H1 (cell line): ENCODE measurements around the gene GLS. TPM values are rescaled to one million over a fixed set of nuclear protein-coding genes. Genes with fewer than 3 reads are reported as not detected.

Experiments used
- CTCF ChIA-PET: fragments of 300-600 bp; sonication (Branson Sonifier 250); formaldehyde crosslinking; loops from one replicate; lab custom pipeline; 2021; ENCODE audit not compliant: partially characterized antibody; lab: Charles Lee
- POLR2A ChIA-PET: fragments of 300-600 bp; sonication (Branson Sonifier 250); formaldehyde crosslinking; loops from one replicate; lab custom pipeline; 2021; ENCODE audit warnings: inconsistent platforms; ENCODE audit not compliant: partially characterized antibody; lab: Charles Lee
- DNase-seq, 2 experiments: peaks; one replicate each; pipeline versions ENCODE4 v3.0.0 to v3.0.0-alpha.2; 2010 to 2022; ENCODE audit warnings: low spot score in 2 of 2, low read depth in 1 of 2, mixed read lengths in 1 of 2
- FAIRE-seq: peaks from 2 replicates; lab custom pipeline; 2011; peaks lifted over from hg19 to GRCh38; lab: Jason Lieb, UNC
- H2AFZ ChIP-seq: 2 replicates; pipeline ENCODE4 v1.8.1; 2012; ENCODE audit warnings: low read length, inconsistent platforms
- H2AK5ac ChIP-seq: 2 replicates; pipeline ENCODE4 v1.6.1; 2013; ENCODE audit warnings: low read depth, low read length
- H2BK120ac ChIP-seq: replicated peaks from 2 replicates; pipeline ENCODE3; 2013; ENCODE audit warnings: low read depth, low read length, inconsistent platforms
- H2BK12ac ChIP-seq: 2 replicates; pipeline ENCODE4 v1.6.1; 2013; ENCODE audit warnings: low read depth, low read length
- H2BK15ac ChIP-seq: 2 replicates; pipeline ENCODE4 v1.6.1; 2013; ENCODE audit warnings: low read length
- H2BK20ac ChIP-seq: 2 replicates; pipeline ENCODE4 v1.6.1; 2013; ENCODE audit warnings: low read length
- H2BK5ac ChIP-seq: 2 replicates; pipeline ENCODE4 v1.6.1; 2013; ENCODE audit warnings: low read depth, low read length
- H3K14ac ChIP-seq: 2 replicates; pipeline ENCODE4 v1.6.1; 2013; ENCODE audit warnings: inconsistent platforms; ENCODE audit not compliant: insufficient read length
- H3K18ac ChIP-seq: 2 replicates; pipeline ENCODE4 v1.6.1; 2013; ENCODE audit warnings: low read length; ENCODE audit errors: extremely low read depth
- H3K23ac ChIP-seq: 2 replicates; pipeline ENCODE4 v1.6.1; 2013; ENCODE audit warnings: inconsistent platforms; ENCODE audit not compliant: insufficient read length
- H3K23me2 ChIP-seq: 2 replicates; pipeline ENCODE4 v1.6.1; 2013; ENCODE audit warnings: low read depth, low read length
- H3K27ac ChIP-seq: 2 replicates; pipeline ENCODE4 v1.6.1; 2011; ENCODE audit warnings: low read depth, low read length, inconsistent platforms
- H3K27me3 ChIP-seq, 4 experiments: replicated peaks in 1 of 4; 1 replicate in 1 of 4; 2 replicates in 3 of 4; pipeline versions ENCODE4 v1.6.1 to v1.8.1; 2011 to 2013; ENCODE audit warnings: low read length in 3 of 4, mild to moderate bottlenecking in 3 of 4, inconsistent platforms in 2 of 4, mixed read lengths in 2 of 4, moderate library complexity in 1 of 4; ENCODE audit not compliant: control insufficient read depth in 3 of 4, insufficient read depth in 3 of 4; ENCODE audit errors: extremely low read depth in 1 of 4
- H3K36me3 ChIP-seq, 4 experiments: 2 replicates each; pipeline versions ENCODE4 v1.6.1 to v1.8.1; 2011 to 2013; ENCODE audit warnings: mild to moderate bottlenecking in 4 of 4, low read length in 3 of 4, moderate library complexity in 2 of 4, control low read depth in 1 of 4, inconsistent platforms in 1 of 4; ENCODE audit not compliant: insufficient read depth in 4 of 4, control insufficient read depth in 2 of 4
- H3K4ac ChIP-seq: replicated peaks from 2 replicates; pipeline ENCODE3; 2013; ENCODE audit warnings: low read length, low read depth, mixed read lengths, inconsistent platforms; ENCODE audit not compliant: insufficient read length
- H3K4me1 ChIP-seq, 4 experiments: replicated peaks in 1 of 4; 1 replicate in 1 of 4; 2 replicates in 3 of 4; pipeline versions ENCODE4 v1.6.1 to v1.8.1; 2011 to 2013; ENCODE audit warnings: low read length in 3 of 4, inconsistent platforms in 2 of 4, mixed read lengths in 1 of 4; ENCODE audit not compliant: insufficient read depth in 4 of 4, control insufficient read depth in 3 of 4
- H3K4me2 ChIP-seq, 2 experiments: 2 replicates each; pipeline versions ENCODE4 v1.6.1 to v1.8.1; 2011 to 2013; ENCODE audit warnings: low read depth in 2 of 2, low read length in 2 of 2, control low read depth in 1 of 2, inconsistent platforms in 1 of 2, mild to moderate bottlenecking in 1 of 2; ENCODE audit not compliant: insufficient read depth in 1 of 2
- H3K4me3 ChIP-seq, 4 experiments: fragments of 200-600, 300-600 bp in 1 of 4; sonication (generic), shearing (Covaris generic), sonication (Bioruptor Twin) in 1 of 4; 2 replicates each; pipeline versions ENCODE4 v1.5.1 to v1.8.1; 2011 to 2016; ENCODE audit warnings: low read length in 4 of 4, low read depth in 3 of 4, control low read depth in 2 of 4, inconsistent platforms in 2 of 4, mild to moderate bottlenecking in 2 of 4, mixed read lengths in 1 of 4, moderate library complexity in 1 of 4; ENCODE audit not compliant: insufficient read depth in 2 of 4; ENCODE audit errors: extremely low read depth in 1 of 4
- H3K56ac ChIP-seq: replicated peaks from 2 replicates; pipeline ENCODE3; 2013; ENCODE audit warnings: low read depth, mild to moderate bottlenecking, mixed read lengths, low read length, inconsistent platforms; ENCODE audit not compliant: insufficient read length
- H3K79me1 ChIP-seq: 2 replicates; pipeline ENCODE4 v1.6.1; 2013; ENCODE audit warnings: low read depth, low read length, control low read depth
- H3K79me2 ChIP-seq, 2 experiments: 2 replicates each; pipeline versions ENCODE4 v1.6.1 to v1.8.1; 2012 to 2013; ENCODE audit warnings: low read length in 2 of 2, mild to moderate bottlenecking in 2 of 2, inconsistent platforms in 1 of 2; ENCODE audit not compliant: insufficient read depth in 2 of 2, control insufficient read depth in 1 of 2
- H3K9ac ChIP-seq, 4 experiments: replicated peaks in 1 of 4; 1 replicate in 1 of 4; 2 replicates in 3 of 4; pipeline versions ENCODE4 v1.6.1 to v1.8.1; 2011 to 2013; ENCODE audit warnings: low read depth in 3 of 4, low read length in 3 of 4, control low read depth in 2 of 4, mild to moderate bottlenecking in 2 of 4, moderate library complexity in 2 of 4, inconsistent platforms in 1 of 4; ENCODE audit errors: extremely low read depth in 1 of 4
- H3K9me3 ChIP-seq, 2 experiments: 2 replicates each; pipeline versions ENCODE4 v1.6.1 to v1.8.1; 2012 to 2013; ENCODE audit warnings: mild to moderate bottlenecking in 2 of 2, moderate library complexity in 2 of 2, control low read depth in 1 of 2, inconsistent platforms in 1 of 2, low read depth in 1 of 2, low read length in 1 of 2, mixed read lengths in 1 of 2; ENCODE audit not compliant: insufficient read depth in 2 of 2
- H4K20me1 ChIP-seq, 2 experiments: replicated peaks in 1 of 2; 2 replicates each; pipeline versions ENCODE3 to v1.8.1; 2011 to 2013; ENCODE audit warnings: inconsistent platforms in 2 of 2, low read length in 2 of 2, mild to moderate bottlenecking in 1 of 2; ENCODE audit not compliant: insufficient read depth in 2 of 2, control insufficient read depth in 1 of 2
- H4K5ac ChIP-seq: 2 replicates; pipeline ENCODE4 v1.6.1; 2013; ENCODE audit warnings: low read length, low read depth, mixed read lengths, inconsistent platforms; ENCODE audit not compliant: insufficient read length
- H4K8ac ChIP-seq: 2 replicates; pipeline ENCODE4 v1.8.0; 2013; ENCODE audit warnings: mild to moderate bottlenecking, moderate library complexity, low read length, inconsistent platforms; ENCODE audit not compliant: insufficient read depth; ENCODE audit errors: extremely low read depth
- H4K91ac ChIP-seq: replicated peaks from 2 replicates; pipeline ENCODE3; 2013; ENCODE audit warnings: low read length, mixed read lengths, inconsistent platforms; ENCODE audit not compliant: insufficient read length
- BCL11A ChIP-seq, 2 experiments: IDR thresholded peaks; one replicate each; pipeline ENCODE4 v1.6.1; 2011; ENCODE audit warnings: low read depth in 2 of 2, low read length in 2 of 2, mild to moderate bottlenecking in 2 of 2
- BRCA1 ChIP-seq: IDR thresholded peaks from 2 replicates; pipeline ENCODE4 v1.6.1; 2012; ENCODE audit warnings: low read depth, low read length, improper control_type of control experiment
- SAP30 ChIP-seq: fragments of 300-600 bp; sonication (generic); IDR thresholded peaks from 2 replicates; pipeline ENCODE4 v1.7.1; 2012; ENCODE audit warnings: low read length, moderate library complexity, mild to moderate bottlenecking, inconsistent platforms; ENCODE audit not compliant: insufficient read depth, insufficient replicate concordance
- ZNF274 ChIP-seq: IDR thresholded peaks from 2 replicates; pipeline ENCODE4 v1.7.0; 2012; ENCODE audit warnings: low read length, borderline replicate concordance; ENCODE audit errors: extremely low read depth
- WGBS, 2 experiments: shearing (Covaris generic) in 1 of 2; methylation state at CpG; one replicate each; pipeline versions ENCODE4 v1.1.6 to v1.1.7; 2013 to 2015; ENCODE audit warnings: low lambda C conversion rate in 2 of 2, mixed read lengths in 2 of 2, inconsistent platforms in 1 of 2, low coverage in 1 of 2, missing lambda C conversion rate in 1 of 2; ENCODE audit not compliant: insufficient replicate concordance in 2 of 2, insufficient coverage in 1 of 2, insufficient read length in 1 of 2; ENCODE audit errors: extremely low coverage in 1 of 2, missing lambda C conversion rate in 1 of 2; 5-methylcytosine and 5-hydroxymethylcytosine counted together
- long read RNA-seq, 2 experiments: library from RNA in 1 of 2; library from capped mRNA in 1 of 2; stranded (forward); transcript quantifications; one replicate each; pipeline ENCODE4 v2.0.0, GENCODE V29; 2021; ENCODE audit warnings: inconsistent platforms in 1 of 2
- polyA minus RNA-seq, 3 experiments: library from RNA; depleted of rRNA, polyadenylated mRNA; stranded (reverse); fragments of >200 nt; gene quantifications; 1 replicate in 2 of 3; 2 replicates in 1 of 3; pipeline ENCODE4 v1.2.3, GENCODE V29; 2011
- polyA plus RNA-seq, 7 experiments: library from polyadenylated mRNA; depleted of rRNA in 3 of 7; stranded (reverse) in 5 of 7; unstranded in 2 of 7; fragments of >200 nt in 5 of 7; fragments of 200-250 nt in 2 of 7; gene quantifications; 1 replicate in 5 of 7; 2 replicates in 1 of 7; 4 replicates in 1 of 7; pipeline versions ENCODE4 v1.2.1 to v1.2.3, GENCODE V29; 2011 to 2013; ENCODE audit warnings: missing spikeins in 2 of 7, mixed read lengths in 2 of 7
- total RNA-seq: library from RNA; stranded (reverse); fragmentation: NEBNext Ultra II Directional; extraction: Animal tissue kit (Norgen Biotek cat#: 25700); gene quantifications from 2 replicates; pipeline ENCODE4 v1.2.1, GENCODE V29; 2021

GLS gene
- total RNA-seq (81.8 and 89.8 TPM in 2 replicates), polyA plus RNA-seq (2011; rRNA removed) (8.6 and 15.7 TPM in 2 replicates), polyA minus RNA-seq (2011; rRNA and poly(A)+ RNA removed) (77.0 and 78.9 TPM in 2 replicates)
- 24.9 TPM for polyA plus RNA-seq (2011; cell fraction: cytosol; rRNA removed)
- polyA plus RNA-seq (2011; cell fraction: nucleus; rRNA removed), result 14.4 TPM
- polyA plus RNA-seq (2012, experiment 1 of 2), result 33.9 to 71.7 TPM (median 51.5 TPM) in 4 replicates
- 4.5 TPM for polyA plus RNA-seq (2012, experiment 2 of 2)
- 34.7 TPM for polyA plus RNA-seq (2013, experiment 1 of 2)
- polyA plus RNA-seq (2013, experiment 2 of 2), result 31.8 TPM
- polyA minus RNA-seq (2011; cell fraction: cytosol; rRNA and poly(A)+ RNA removed), result 38.8 TPM
- polyA minus RNA-seq (2011; cell fraction: nucleus; rRNA and poly(A)+ RNA removed), result 157 TPM
- long read RNA-seq, experiment 1, full-length matches to known transcripts, result 7 of 41 reads
- long read RNA-seq, experiment 1, partial matches to known transcripts, result 7 of 41 reads
- long read RNA-seq, experiment 1, other reads (novel, unspliced or antisense), result 27 of 41 reads
- long read RNA-seq, experiment 2, partial matches to known transcripts, result 0 of 1 reads
- long read RNA-seq, experiment 2, other reads (novel, unspliced or antisense), result 1 of 1 reads

DNA sequence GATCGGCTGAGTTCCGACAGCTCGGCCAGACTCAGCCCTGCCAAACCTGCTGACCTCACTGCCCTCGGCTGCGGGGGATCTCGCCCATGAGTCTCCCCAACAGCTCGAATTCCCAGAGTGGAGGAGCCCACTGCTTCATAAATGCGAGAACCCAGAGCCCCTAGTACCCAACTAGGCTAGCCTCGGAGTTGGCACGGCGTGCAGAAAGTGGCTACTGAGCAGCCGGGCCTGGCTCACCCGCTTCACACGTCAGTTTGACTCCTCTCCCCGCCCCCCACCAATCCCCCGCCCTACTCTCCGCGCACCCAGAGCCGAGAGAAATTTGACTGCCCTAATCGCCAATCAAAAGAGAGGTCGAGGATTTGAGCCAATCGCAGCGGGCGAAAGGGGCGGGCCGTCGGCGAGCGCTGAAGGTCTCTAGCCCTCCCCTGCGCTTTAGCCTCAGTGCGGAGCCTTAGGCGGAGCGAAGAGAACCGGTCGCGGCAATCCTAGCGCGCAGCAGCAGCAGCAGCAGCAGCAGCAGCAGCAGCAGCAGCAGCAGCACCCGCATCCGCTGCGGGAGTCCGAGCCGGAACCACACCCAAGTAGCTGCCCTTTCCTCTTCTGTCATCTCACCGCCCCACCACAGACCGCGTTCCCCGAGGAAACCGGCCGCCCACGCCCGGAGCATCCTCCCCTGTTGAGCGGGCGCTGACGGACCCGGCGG is at the start of gene GLS:
Gene GLS, plus strand, starts transcription at position 444 of the 706 bp plus-strand sequence. CDS start 264 bp downstream, outside the sequence.
- Histone ChIP-seq H2BK15ac (peak within 1 kb of the TSS; percentile 65; the same call in 1 of the 2 replicates), H3K56ac (peak within 1 kb of the TSS; percentile 49), H2BK120ac (no peak within 1 kb of the TSS), H3K9me3 (no peaks in the 10 kb centered on the region), H3K79me2 (peaks cover 3 to 40% of the 10 kb centered on the region in 2 experiments; a peak in 3 of 4 replicates), H3K4me1 (peaks cover 0 to 12% (median 2%) of the 10 kb centered on the region in 4 experiments; a peak in 2 of 7 replicates), H3K36me3 (no peaks in the 10 kb centered on the region), H3K4ac (no peak within 1 kb of the TSS), H4K8ac (peak within 1 kb of the TSS; percentile 54; the same call in 1 of the 2 replicates), H2AFZ (peak within 1 kb of the TSS; percentile 100), H3K23ac (no peak within 1 kb of the TSS), H4K91ac (no peak within 1 kb of the TSS), H3K18ac (peak within 1 kb of the TSS; percentile 86), H3K27me3 (no peaks in the 10 kb centered on the region), H3K14ac (no peak within 1 kb of the TSS), H4K20me1 (no peaks in the 10 kb centered on the region), H2AK5ac (no peak within 1 kb of the TSS), H3K4me2 (peak within 1 kb of the TSS; percentile 87 to 98), H2BK5ac (peak within 1 kb of the TSS; percentile 53; the same call in 1 of the 2 replicates), H3K79me1 (no peaks in the 10 kb centered on the region), H4K5ac (peak within 1 kb of the TSS; percentile 86), H3K27ac (no peak within 1 kb of the TSS), H3K23me2 (peaks cover 4% of the 10 kb centered on the region; the same call in 1 of the 2 replicates), H3K4me3 (peak within 1 kb of the TSS; percentile 63 to 83 (median 76)), H2BK20ac (0 out of 2 replicates have a peak within 1 kb of the TSS, but pooled peaks have one; percentile 44), H2BK12ac (peak within 1 kb of the TSS; percentile 62; the same call in 1 of the 2 replicates), H3K9ac (peak within 1 kb of the TSS; percentile 26 to 94 (median 64))
- FAIRE-seq (no peak), DNase-seq (peak; percentile 90 to 95)
- CTCF ChIA-PET, result interaction anchor here (0.7 to 3.9 kb wide), 3 partner anchors 15 to 30 kb away, joined by 3 to 18 read pairs (median 3); no protein-coding TSS in a partner anchor
- POLR2A ChIA-PET, result interaction anchor here (0.9 to 3.5 kb wide), 7 partner anchors 11 to 70 kb away, joined by 3 to 64 read pairs (median 10); no protein-coding TSS in a partner anchor
- 1% methylated on average over 55 of the region's 56 CpGs; no CpG with 5 or more reads in 1 of the 2 experiments for WGBS, 2 experiments
- TF ChIP-seq BCL11A (IDR thresholded peaks at IDR 0.05; ENCODE audit: low read depth in 2 of 2, low read length in 2 of 2), result no peak
- TF ChIP-seq SAP30, result no peak
- no peak for TF ChIP-seq BRCA1
- TF ChIP-seq ZNF274, result no peak
